Activated naive CD8-positive, alpha-beta T cell (primary cell): ENCODE results near the gene NFIB.

ENCODE experiments used
- H3K27ac Mint-ChIP-seq: one replicate; pipeline ENCODE4 v1.8.0; 2021; ENCODE audit warnings: mixed read lengths
- H3K27me3 Mint-ChIP-seq: one replicate; pipeline ENCODE4 v1.8.0; 2021; ENCODE audit warnings: mixed read lengths
- H3K36me3 Mint-ChIP-seq: one replicate; pipeline ENCODE4 v1.8.0; 2021; ENCODE audit warnings: mixed read lengths
- H3K4me1 Mint-ChIP-seq: one replicate; pipeline ENCODE4 v1.8.0; 2021; ENCODE audit warnings: low read depth, mixed read lengths
- H3K4me3 Mint-ChIP-seq: one replicate; pipeline ENCODE4 v1.8.0; 2021; ENCODE audit warnings: mild to moderate bottlenecking, mixed read lengths
- H3K9me3 Mint-ChIP-seq: one replicate; pipeline ENCODE4 v1.8.0; 2021; ENCODE audit warnings: low read depth, mixed read lengths

The NFIB gene

DNA sequence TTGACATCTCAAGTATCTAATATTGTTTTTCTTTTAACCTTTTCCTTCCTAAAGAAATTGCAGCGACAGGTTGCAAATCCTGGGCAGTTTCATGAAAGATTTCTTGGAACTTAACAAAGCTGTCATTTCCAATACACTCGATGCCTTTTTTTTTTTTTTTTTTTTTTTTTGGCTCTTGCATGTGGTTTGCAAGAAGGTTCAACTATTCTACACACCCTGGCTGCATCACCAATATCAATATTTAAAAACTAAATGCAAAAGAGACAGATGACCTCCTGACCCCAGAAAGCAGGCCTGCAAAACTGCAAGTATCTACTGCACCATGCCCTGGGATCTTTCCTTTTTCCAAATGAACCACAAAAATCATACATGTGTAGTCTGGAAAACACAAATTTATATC lies 4.4 kb upstream of the NFIB start:
- Mint-ChIP-seq H3K4me3 (no peak overlapping the region), H3K27ac (no peak overlapping the region), H3K27me3 (peaks cover 39% of the 10 kb centered on the region), H3K36me3 (no peaks in the 10 kb centered on the region), H3K4me1 (peaks cover 25% of the 10 kb centered on the region), H3K9me3 (no peaks in the 10 kb centered on the region)

DNA sequence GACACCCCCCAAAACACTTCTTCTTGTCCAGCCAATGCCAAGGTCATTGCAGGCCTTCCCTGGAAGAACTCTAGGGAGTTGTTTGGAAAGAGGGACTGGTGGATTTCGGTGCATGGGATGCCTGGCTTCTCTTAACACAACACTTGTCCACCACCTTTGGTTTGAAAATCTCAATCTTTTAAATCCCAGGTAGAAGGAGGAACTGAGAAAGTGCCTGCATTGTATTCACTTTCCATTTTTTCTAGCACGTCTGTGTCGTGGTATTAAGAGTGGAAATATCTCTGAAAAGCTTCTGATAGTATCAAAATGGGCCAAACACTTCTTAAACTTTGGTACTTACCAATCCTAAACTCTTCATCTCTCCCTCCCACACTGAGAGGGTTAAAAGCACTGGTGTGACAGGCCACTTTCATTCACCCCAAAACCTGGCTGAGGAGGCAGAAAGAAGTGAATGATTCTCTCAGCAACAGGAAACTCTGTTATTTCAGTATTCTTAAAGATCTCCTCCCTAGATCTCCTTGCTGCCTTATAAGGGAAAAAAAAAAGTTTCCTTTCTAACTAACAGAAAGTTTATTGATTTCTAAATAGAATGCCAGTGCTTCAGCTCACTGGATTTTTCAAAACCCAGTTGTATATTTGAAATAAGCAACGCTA lies 3.9 kb upstream of the NFIB start:
- no peaks in the 10 kb centered on the region for H3K36me3 Mint-ChIP-seq
- H3K4me3 Mint-ChIP-seq: no peak overlapping the region
- H3K27ac Mint-ChIP-seq: no peak overlapping the region
- H3K27me3 Mint-ChIP-seq: peaks cover 37% of the 10 kb centered on the region
- peaks cover 23% of the 10 kb centered on the region for H3K4me1 Mint-ChIP-seq
- H3K9me3 Mint-ChIP-seq: no peaks in the 10 kb centered on the region

DNA sequence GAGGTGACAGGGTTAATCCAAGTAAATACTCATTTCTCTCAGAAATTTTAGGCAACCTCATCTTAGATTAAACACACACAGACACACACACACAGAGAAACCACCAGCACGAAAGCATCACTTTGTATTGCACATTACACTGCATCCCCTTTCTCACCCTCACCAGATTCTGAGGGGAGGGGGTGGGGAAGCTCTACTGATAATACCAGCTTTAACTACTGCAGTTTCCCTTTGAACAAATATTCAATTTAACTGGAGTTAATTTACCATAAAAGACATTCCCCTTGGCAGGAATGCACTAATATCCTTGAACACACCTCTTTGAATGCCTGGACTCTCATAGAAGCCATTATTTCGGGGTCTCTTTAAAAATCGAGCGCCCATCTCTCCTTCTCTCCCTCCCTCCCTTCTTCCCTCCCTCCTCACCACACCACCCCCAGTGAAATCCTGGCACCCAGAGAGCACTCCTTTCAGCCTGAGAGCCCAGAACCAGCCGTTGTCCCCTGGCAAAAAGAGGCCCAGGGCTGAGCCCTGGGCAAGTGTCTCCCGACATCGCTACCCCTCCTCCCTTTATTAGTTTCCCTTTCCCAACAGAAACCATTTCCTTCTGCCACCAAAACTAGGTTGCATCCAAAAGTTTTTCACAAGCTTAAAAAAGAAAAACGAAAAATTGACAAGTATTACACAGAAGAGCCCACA lies 2.8 kb upstream of the NFIB start:
- H3K4me3 Mint-ChIP-seq: peak overlapping the region; percentile 62
- no peak overlapping the region for H3K27ac Mint-ChIP-seq

DNA sequence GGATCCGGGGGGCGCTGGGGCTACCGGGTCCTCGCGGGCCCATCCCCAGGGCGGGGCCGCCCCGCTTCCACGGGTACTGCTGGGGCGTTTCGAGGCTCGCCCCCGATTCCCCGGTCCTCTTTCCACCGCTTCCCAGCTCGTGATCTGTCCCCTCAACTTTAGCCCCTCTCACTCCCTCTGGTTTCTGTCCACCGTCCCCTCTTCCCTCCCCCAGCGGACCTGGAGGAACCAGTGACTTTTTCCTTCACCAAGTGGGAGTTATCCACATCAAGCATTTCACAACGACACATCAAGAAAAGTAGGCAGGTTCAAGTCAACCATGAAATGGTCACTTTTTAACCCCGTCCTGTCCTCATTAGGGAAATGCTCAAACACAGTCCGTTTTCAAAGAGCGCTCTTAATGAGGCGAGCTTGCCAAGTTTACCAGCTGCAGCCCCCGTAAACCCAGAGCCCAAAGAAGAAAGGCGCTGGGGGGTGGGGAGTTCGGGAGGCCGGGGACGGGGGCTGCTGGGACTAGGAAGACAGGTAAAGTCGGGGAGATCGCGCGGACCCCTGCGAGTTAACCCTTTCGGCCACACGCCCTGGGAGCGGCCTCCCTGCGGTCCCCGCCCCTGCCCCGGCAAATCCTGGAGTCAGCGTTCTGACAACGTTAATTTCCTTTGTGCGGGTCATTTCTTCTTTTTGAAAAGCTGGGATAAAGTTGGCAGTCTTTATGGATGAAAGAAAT lies 2.1 kb upstream of the NFIB start:
- peak overlapping the region; percentile 85 for H3K4me3 Mint-ChIP-seq
- H3K27ac Mint-ChIP-seq: no peak overlapping the region
- peaks cover 43% of the 10 kb centered on the region for H3K27me3 Mint-ChIP-seq
- no peaks in the 10 kb centered on the region for H3K36me3 Mint-ChIP-seq
- peaks cover 19% of the 10 kb centered on the region for H3K4me1 Mint-ChIP-seq
- H3K9me3 Mint-ChIP-seq: no peaks in the 10 kb centered on the region

More for the DNA sequence above, 2.8 kb upstream of the NFIB start:
- H3K27me3 Mint-ChIP-seq: peaks cover 44% of the 10 kb centered on the region
- no peaks in the 10 kb centered on the region for H3K36me3 Mint-ChIP-seq
- H3K9me3 Mint-ChIP-seq: no peaks in the 10 kb centered on the region
- peaks cover 23% of the 10 kb centered on the region for H3K4me1 Mint-ChIP-seq

DNA sequence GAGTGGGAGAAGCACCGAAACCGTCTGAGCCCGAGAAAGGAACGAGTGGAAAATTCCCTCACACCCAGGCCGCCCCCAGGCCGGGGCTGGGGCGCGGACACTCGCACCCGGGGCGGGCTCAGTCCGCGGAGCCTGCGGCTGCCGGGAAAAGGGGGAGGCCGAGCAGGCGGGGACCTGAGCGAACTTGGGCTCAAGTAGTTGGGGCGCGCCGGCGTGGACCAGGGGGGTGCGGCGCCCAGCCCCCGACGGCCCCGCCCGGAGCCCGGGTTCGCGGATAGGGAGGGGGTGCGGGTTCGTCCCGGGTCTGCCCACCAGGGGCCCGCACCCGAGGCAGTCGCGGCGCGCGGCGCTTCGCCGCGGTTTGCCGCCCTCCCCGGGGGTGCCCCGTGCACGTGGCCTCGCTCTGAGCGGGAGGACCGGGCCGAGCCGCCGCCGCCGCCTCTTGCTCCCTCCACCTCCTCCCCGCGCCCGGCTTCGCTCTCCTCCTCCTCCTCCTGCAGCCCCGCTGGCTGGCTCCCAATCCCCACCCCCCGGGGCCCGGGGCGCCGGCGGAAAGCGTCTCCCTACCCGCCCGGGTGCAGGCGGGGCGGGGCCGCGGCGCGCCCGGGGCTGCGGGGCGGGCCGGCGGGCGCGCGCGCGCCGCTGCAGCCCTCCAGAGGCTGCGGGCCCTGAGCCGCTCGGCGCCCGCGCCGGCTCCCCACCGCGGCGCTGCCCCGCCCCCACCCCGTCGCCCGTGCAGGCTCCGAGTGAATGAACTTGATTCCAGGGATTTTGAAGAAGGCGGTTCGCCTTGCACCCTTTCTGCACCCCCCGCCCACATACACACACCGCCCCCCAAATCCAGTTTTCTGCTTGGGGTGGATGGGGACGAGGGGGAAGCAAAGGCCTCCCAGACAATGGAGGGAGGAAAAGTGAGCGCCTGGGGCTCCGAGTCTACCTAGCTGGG lies 1.3 kb upstream of the NFIB start:
- Mint-ChIP-seq H3K27ac (no peak overlapping the region), H3K36me3 (no peaks in the 10 kb centered on the region), H3K27me3 (peaks cover 36% of the 10 kb centered on the region), H3K4me1 (peaks cover 17% of the 10 kb centered on the region), H3K9me3 (no peaks in the 10 kb centered on the region), H3K4me3 (peak overlapping the region; percentile 82)

DNA sequence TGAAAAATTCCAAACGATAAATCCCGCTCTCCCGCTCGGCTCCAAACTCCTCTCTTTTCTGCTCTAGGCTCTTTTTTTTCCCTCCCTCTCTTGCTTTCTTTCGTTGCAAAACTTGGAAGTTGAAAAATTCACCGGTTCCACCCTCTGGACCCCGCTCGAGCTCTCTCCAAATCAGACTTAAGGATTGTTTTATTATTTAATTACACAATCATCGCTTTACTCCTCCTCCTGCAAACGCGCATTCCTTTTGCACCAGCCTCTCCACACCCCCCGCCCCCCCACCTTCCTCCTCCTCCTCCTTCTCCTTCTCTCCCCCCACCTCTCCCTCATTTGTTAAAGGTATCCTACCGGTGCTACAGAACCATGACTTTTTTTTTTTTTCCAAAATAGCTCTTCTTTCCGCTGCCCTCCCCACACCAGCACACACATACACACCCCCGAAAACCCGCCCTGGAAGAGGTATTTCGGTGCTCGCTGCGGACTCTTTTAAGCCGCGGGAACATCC lies 535 bp upstream of the NFIB start:
- Mint-ChIP-seq H3K4me3 (peak overlapping the region; percentile 82), H3K9me3 (no peaks in the 10 kb centered on the region), H3K36me3 (no peaks in the 10 kb centered on the region), H3K27ac (no peak overlapping the region), H3K4me1 (peaks cover 17% of the 10 kb centered on the region), H3K27me3 (peaks cover 36% of the 10 kb centered on the region)

DNA sequence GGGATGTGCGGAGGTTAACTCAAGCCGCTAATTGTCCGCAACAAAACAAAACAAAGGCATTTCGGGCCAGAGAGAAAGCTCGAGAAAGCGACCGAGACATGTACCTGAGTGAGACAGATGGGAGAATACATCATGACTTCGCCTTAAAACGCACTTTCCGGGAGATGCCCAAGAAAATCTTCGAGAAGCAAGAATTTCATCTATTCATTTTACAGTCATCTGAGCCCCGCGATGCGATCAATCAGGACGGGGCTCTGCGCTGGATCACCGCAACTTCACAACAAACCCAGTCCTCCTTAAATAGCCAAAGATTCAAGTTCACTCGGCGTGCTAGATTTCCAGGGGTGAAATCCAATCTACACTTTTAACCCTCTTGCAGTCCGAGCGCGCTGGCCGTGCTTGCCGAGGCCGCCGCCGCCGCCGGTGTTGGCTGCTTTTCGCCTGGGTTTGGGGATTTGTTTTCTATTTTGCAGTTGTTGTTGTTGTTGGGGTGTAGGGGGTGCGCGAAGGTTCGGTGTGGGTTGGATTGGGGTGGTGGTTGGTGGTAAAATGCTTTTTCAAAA lies 482 bp downstream of the NFIB start:
- no peaks in the 10 kb centered on the region for H3K9me3 Mint-ChIP-seq
- peaks cover 40% of the 10 kb centered on the region for H3K27me3 Mint-ChIP-seq
- no peak overlapping the region for H3K27ac Mint-ChIP-seq
- no peaks in the 10 kb centered on the region for H3K36me3 Mint-ChIP-seq
- H3K4me1 Mint-ChIP-seq: peaks cover 18% of the 10 kb centered on the region
- peak overlapping the region; percentile 78 for H3K4me3 Mint-ChIP-seq

DNA sequence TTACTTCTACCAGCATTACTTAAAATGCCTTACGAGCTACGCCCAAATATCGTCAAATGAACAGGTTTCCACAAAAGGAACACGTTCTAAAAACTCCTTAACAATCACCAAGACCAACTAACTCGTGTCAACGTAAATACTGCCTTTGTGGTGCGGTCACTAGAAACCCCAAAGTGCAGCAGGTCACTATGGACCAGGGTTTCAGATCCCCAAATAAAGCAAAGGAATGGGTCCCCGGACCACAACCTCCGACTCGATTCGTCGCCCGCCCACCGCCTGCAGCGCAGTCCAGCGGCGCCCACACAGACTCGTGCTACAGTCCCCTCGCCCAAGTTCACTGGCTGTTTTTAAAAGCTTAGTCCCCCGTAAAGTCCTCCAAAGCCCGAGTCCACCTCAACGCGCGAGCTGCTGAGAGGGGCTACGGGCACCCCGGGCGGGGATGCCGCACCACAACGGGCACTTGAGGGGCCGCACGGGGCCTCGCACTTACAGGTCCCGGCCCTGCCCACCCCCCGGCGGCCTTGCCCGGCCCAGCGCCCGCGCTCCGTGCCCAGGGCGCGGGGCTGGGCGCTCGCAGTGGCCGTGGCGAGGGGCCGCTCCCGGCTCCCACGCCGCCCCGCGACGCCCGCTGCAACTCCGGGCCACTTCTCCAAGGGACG lies 1.1 kb downstream of the NFIB start:
- peak overlapping the region; percentile 78 for H3K4me3 Mint-ChIP-seq
- H3K27me3 Mint-ChIP-seq: peaks cover 41% of the 10 kb centered on the region
- H3K36me3 Mint-ChIP-seq: no peaks in the 10 kb centered on the region
- no peaks in the 10 kb centered on the region for H3K9me3 Mint-ChIP-seq
- no peak overlapping the region for H3K27ac Mint-ChIP-seq
- H3K4me1 Mint-ChIP-seq: peaks cover 18% of the 10 kb centered on the region

DNA sequence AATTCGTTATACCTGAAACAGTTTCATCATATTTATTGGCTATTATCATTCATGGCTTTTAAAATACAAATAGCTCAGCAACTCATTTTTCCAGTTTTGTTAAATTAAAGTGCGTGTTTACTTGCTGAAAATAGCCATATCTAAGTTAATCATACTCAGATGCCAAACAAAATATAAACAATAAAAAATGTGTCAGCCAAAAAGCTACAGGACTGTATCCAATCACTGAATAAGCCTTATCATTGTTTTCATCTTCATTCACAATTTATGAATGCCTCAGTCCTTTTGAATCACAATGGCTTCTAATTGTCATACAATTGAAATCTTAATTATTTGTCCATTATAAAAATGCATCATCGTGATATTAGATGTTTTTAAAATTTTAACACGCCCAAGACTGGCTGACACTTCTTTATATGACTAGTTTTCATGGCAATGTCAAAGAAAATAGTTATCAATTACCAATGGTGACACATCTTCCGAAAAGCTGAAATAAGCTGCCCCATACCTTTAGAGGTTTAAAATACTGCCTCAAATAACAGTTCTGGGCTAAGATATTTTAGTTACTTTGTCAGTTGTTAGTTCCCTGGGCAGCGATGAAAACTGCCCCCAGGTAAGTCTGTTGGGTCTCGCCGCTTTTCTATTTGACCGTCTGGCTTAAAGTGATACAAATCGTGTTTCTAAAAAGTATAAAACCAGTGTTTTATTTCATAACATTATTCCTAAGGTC lies 1.8 kb downstream of the NFIB start:
- Mint-ChIP-seq H3K27ac (no peak overlapping the region), H3K4me3 (peak overlapping the region; percentile 56), H3K27me3 (peaks cover 39% of the 10 kb centered on the region), H3K36me3 (no peaks in the 10 kb centered on the region), H3K9me3 (no peaks in the 10 kb centered on the region), H3K4me1 (peaks cover 18% of the 10 kb centered on the region)

DNA sequence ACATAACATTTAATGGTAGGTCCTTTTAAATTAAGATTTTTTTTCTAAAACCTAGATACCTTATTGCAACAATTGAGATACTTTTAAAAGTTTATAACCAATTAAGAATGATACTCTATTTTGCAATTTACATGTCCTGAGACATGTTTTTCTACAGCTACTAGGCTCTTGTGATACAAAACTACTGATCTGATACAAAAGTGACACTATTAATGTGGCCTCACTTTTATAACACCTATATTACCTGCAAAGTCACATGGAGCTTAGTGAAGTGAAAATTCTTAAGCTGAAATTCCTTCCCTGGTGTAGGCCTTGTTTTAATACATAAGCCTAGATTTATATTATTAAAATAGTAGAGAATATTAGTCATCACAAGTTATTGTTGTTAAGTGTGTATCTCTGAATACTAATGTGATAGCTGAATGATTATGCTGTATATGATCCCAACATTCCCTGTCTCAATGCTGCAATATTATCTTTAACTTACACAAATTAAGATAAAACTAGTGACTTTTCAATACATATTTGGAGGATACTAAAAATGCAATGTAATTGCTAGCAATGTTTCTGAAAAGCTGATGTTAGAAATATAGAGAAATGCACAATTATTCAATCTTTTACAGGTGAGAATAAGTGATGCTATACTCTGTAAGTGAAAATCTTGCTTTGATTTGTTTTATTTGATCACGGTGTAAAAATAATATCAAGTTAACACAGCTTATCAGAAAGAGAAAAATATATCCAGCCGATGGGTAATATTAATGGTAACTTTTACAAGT lies 2.6 kb downstream of the NFIB start:
- Mint-ChIP-seq H3K36me3 (no peaks in the 10 kb centered on the region), H3K4me1 (peaks cover 17% of the 10 kb centered on the region), H3K9me3 (no peaks in the 10 kb centered on the region), H3K27ac (no peak overlapping the region), H3K27me3 (peaks cover 35% of the 10 kb centered on the region), H3K4me3 (no peak overlapping the region)

DNA sequence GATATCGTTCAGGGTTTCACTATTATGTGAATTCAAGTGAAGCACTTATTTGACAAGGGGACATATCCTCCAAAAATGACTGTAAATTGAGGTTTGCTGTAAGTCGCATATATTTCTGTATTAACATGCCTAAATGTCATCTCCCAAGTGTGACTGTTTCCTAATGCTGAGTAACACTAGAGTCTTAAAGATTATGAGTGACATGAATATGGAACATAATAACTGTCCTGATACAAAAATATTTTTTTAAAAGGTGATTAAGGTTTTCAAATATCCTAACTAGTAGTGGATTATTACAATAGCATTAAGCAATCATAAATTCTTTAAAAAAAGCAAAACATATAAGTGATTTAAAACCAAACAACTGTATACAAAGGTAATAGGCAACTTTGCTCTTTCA lies 3.6 kb downstream of the NFIB start:
- H3K9me3 Mint-ChIP-seq: no peaks in the 10 kb centered on the region
- peaks cover 14% of the 10 kb centered on the region for H3K4me1 Mint-ChIP-seq
- H3K4me3 Mint-ChIP-seq: no peak overlapping the region
- H3K36me3 Mint-ChIP-seq: no peaks in the 10 kb centered on the region
- H3K27me3 Mint-ChIP-seq: peaks cover 33% of the 10 kb centered on the region
- H3K27ac Mint-ChIP-seq: no peak overlapping the region

DNA sequence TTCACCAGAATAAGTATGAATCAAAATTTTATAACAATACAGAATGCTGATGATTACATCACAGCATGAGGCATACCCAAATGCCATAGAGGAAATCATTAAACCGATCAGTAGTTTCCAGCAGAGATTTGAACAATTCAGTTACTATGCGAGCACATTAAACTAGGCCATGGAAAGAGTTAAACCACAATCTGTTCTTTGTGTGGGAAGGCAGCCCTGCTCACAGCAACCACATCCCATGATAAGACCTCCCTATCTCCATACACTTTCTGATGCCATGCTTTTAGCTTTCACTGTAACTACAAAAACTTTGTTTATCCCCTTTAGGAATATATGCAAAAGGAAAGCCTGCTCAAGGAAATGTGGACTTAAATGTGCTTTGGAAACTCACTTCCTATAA lies 4.5 kb downstream of the NFIB start:
- no peaks in the 10 kb centered on the region for H3K9me3 Mint-ChIP-seq
- H3K4me3 Mint-ChIP-seq: no peak overlapping the region
- no peaks in the 10 kb centered on the region for H3K36me3 Mint-ChIP-seq
- peaks cover 12% of the 10 kb centered on the region for H3K4me1 Mint-ChIP-seq
- peaks cover 37% of the 10 kb centered on the region for H3K27me3 Mint-ChIP-seq
- H3K27ac Mint-ChIP-seq: no peak overlapping the region

DNA sequence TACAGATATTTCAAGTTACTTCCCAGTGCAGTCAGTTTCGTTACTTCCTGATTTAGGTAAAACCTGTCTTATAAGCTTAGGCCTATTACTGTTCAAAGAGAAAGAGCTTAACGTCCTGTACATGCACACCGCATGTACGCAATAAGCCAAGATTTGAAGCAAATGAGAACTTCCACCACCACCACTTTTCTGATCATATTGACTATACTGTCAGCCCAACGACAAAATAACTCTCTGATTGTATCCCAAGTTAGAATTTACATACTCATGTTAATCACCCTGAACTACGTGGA lies 5.1 kb downstream of the NFIB start:
- Mint-ChIP-seq H3K27ac (no peak overlapping the region), H3K9me3 (no peaks in the 10 kb centered on the region), H3K27me3 (peaks cover 41% of the 10 kb centered on the region), H3K36me3 (no peaks in the 10 kb centered on the region), H3K4me3 (no peak overlapping the region), H3K4me1 (peaks cover 10% of the 10 kb centered on the region)
